ENCODE measurements around the gene YAF2. TPM values are rescaled to one million over a fixed set of nuclear protein-coding genes. Genes with fewer than 3 reads are reported as not detected.

The YAF2 gene
- total RNA-seq, 1 experiment from 2014 or later: 49.6 TPM

DNA sequence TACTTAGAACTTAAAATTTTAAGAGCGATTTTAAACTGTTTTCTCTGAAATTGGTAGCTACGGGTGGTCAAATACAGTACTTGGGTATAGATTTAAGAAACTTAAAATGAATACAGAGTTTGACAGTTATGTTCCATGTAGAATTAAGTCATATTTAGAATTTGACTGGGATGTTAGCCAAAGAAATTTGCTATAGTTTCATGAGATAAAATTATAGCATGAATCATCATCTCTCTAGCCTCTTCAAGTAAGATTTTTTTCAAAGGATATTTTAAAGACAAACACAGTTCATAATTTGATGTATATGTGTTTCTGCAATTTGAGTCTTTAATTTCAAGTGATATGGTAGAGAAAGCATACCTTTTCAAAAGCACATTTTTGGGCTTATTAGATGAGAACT, 46.8 kb upstream of the YAF2 start:
- POLR2A ChIA-PET: no interaction called here
- Mint-ChIP-seq H3K36me3 (ENCODE audit: insufficient read depth, unreplicated experiment) (no peaks in the 10 kb centered on the region), H3K4me3 (ENCODE audit: unreplicated experiment) (no peak overlapping the region), H3K27ac (ENCODE audit: low read depth, unreplicated experiment) (no peak overlapping the region), H3K27me3 (ENCODE audit: insufficient read depth, unreplicated experiment) (no peaks in the 10 kb centered on the region), H3K9me3 (ENCODE audit: unreplicated experiment) (no peaks in the 10 kb centered on the region), H3K4me1 (ENCODE audit: insufficient read depth, unreplicated experiment) (no peaks in the 10 kb centered on the region)
- intact Hi-C loops (cut with micrococcal nuclease): no loop called here
- TF ChIP-seq, protein P1, sequence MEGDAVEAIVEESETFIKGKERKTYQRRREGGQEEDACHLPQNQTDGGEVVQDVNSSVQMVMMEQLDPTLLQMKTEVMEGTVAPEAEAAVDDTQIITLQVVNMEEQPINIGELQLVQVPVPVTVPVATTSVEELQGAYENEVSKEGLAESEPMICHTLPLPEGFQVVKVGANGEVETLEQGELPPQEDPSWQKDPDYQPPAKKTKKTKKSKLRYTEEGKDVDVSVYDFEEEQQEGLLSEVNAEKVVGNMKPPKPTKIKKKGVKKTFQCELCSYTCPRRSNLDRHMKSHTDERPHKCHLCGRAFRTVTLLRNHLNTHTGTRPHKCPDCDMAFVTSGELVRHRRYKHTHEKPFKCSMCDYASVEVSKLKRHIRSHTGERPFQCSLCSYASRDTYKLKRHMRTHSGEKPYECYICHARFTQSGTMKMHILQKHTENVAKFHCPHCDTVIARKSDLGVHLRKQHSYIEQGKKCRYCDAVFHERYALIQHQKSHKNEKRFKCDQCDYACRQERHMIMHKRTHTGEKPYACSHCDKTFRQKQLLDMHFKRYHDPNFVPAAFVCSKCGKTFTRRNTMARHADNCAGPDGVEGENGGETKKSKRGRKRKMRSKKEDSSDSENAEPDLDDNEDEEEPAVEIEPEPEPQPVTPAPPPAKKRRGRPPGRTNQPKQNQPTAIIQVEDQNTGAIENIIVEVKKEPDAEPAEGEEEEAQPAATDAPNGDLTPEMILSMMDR (IDR thresholded peaks at IDR 0.05; ENCODE audit: unreplicated experiment): no peak
- no TSS peak for BruUV-seq (replicated peaks)
- CTCF ChIA-PET: interaction anchor here (1.2 kb wide), 1 partner anchor 87 kb away, joined by 5 read pairs; no protein-coding TSS in a partner anchor
- peak; percentile 5 for DNase-seq (ENCODE audit: unreplicated experiment)

DNA sequence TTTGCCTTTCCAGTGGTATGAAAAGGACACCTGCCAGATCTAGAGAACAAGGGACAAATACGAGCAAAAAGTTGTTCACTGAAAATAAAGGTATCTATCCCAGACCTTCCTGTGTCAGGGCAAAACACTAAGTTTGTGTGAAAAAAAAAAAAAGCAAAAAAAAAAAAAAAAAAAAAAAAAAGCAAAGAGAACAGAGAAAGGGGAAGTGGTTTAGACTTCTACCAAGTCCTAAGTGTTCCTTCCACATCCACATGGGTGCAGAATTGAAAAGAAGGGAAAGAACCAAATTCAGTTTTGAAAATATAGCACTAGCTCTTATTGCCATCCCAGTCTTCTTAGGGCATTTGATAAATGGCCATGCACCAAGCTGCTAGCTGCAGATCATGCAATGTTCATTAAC, 46.1 kb upstream of the YAF2 start:
- ChIA-PET CTCF (interaction anchor here (0.7 to 1.3 kb wide), 2 partner anchors 11 to 14 kb away, joined by 3 to 4 read pairs; no protein-coding TSS in a partner anchor), POLR2A (interaction anchor here (0.7 kb wide), 1 partner anchor 55 kb away, joined by 3 read pairs; no protein-coding TSS in a partner anchor)
- DNase-seq (ENCODE audit: unreplicated experiment): no peak
- intact Hi-C loops (cut with micrococcal nuclease): no loop called here
- Mint-ChIP-seq H3K4me3 (ENCODE audit: unreplicated experiment) (no peak overlapping the region), H3K27me3 (ENCODE audit: insufficient read depth, unreplicated experiment) (no peaks in the 10 kb centered on the region), H3K4me1 (ENCODE audit: insufficient read depth, unreplicated experiment) (no peaks in the 10 kb centered on the region), H3K36me3 (ENCODE audit: insufficient read depth, unreplicated experiment) (no peaks in the 10 kb centered on the region), H3K27ac (ENCODE audit: low read depth, unreplicated experiment) (no peak overlapping the region), H3K9me3 (ENCODE audit: unreplicated experiment) (no peaks in the 10 kb centered on the region)
- BruUV-seq (replicated peaks): no TSS peak
- TF ChIP-seq, protein P1 (IDR thresholded peaks at IDR 0.05; ENCODE audit: unreplicated experiment): no peak

DNA sequence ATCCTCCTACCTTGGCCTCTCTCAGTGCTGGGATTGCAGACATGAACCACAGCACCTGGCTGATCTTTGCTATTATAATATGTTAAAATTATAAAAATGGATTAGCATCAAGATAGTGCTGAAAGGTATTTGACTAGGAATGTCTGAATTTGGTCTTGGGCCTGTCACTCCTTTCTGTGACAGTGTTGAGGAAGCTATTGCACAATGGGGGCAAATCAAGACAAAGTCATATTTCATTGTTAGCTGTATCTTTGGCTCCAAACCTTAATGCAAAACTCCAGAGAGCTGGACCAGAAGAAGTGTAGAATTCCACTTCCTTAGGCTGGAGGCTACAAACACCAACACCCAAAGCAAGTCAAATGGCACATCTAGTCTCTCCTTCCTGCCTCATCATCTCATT, 45.7 kb upstream of the YAF2 start:
- CTCF ChIA-PET: interaction anchor here (0.6 to 1.3 kb wide), 3 partner anchors 8 to 14 kb away, joined by 3 to 4 read pairs (median 3); no protein-coding TSS in a partner anchor

DNA sequence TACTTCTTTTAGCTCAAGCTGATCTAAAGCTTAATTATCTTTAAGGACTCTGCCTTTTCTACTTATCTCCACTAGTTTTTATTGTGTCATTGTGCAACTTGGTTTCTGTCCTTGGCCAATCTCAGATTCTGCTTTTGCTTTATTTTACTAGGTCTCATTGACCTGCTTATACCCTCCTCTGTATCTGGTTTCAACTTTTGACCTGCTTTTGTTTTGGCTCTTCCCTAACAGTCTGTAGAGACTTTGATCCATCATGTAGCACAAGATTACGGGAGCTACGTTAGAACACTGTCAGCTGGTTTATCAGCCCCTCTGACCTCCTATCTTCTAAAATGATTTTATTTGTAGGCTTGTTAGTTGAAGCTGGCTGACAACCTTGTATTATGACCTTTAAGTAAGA, 44.2 kb upstream of the YAF2 start:
- H3K4me3 Mint-ChIP-seq (ENCODE audit: unreplicated experiment): no peak overlapping the region
- no peaks in the 10 kb centered on the region for H3K9me3 Mint-ChIP-seq (ENCODE audit: unreplicated experiment)

More for the DNA sequence above, 45.7 kb upstream of the YAF2 start:
- TF ChIP-seq, protein P1 (IDR thresholded peaks at IDR 0.05; ENCODE audit: unreplicated experiment): no peak
- H3K4me3 Mint-ChIP-seq (ENCODE audit: unreplicated experiment): no peak overlapping the region
- POLR2A ChIA-PET: interaction anchor here (0.7 kb wide), 1 partner anchor 54 kb away, joined by 3 read pairs; no protein-coding TSS in a partner anchor
- H3K27ac Mint-ChIP-seq (ENCODE audit: low read depth, unreplicated experiment): no peak overlapping the region
- no peaks in the 10 kb centered on the region for H3K4me1 Mint-ChIP-seq (ENCODE audit: insufficient read depth, unreplicated experiment)
- H3K9me3 Mint-ChIP-seq (ENCODE audit: unreplicated experiment): no peaks in the 10 kb centered on the region
- peaks cover under 1% of the 10 kb centered on the region for H3K27me3 Mint-ChIP-seq (ENCODE audit: insufficient read depth, unreplicated experiment)
- no TSS peak for BruUV-seq (replicated peaks)
- DNase-seq (ENCODE audit: unreplicated experiment): no peak
- intact Hi-C loops (cut with micrococcal nuclease): no loop called here
- H3K36me3 Mint-ChIP-seq (ENCODE audit: insufficient read depth, unreplicated experiment): no peaks in the 10 kb centered on the region

More for the DNA sequence above, 44.2 kb upstream of the YAF2 start:
- intact Hi-C loops (cut with micrococcal nuclease): no loop called here
- CTCF ChIA-PET: interaction anchor here (0.6 kb wide), 1 partner anchor 189 kb away, joined by 3 read pairs; no protein-coding TSS in a partner anchor
- Mint-ChIP-seq H3K27me3 (ENCODE audit: insufficient read depth, unreplicated experiment) (peaks cover 15% of the 10 kb centered on the region), H3K36me3 (ENCODE audit: insufficient read depth, unreplicated experiment) (no peaks in the 10 kb centered on the region), H3K27ac (ENCODE audit: low read depth, unreplicated experiment) (no peak overlapping the region), H3K4me1 (ENCODE audit: insufficient read depth, unreplicated experiment) (no peaks in the 10 kb centered on the region)
- TF ChIP-seq, protein P1 (IDR thresholded peaks at IDR 0.05; ENCODE audit: unreplicated experiment): no peak
- no peak for DNase-seq (ENCODE audit: unreplicated experiment)
- no TSS peak for BruUV-seq (replicated peaks)
- POLR2A ChIA-PET: interaction anchor here (0.8 to 1.2 kb wide), 2 partner anchors 88 to 907 kb away, joined by 3 read pairs; no protein-coding TSS in a partner anchor
